ENCODE measurements around the gene USP31.

Gene USP31

GRCh38 chr16:23082161-23082788, 67.0 kb downstream of the USP31 start:
- TF ChIP-seq CTCF (IDR thresholded peaks at IDR 0.05): no peak
- no peaks in the 10 kb centered on the region for H3K9me3 ChIP-seq
- no peaks in the 10 kb centered on the region for H3K4me1 ChIP-seq
- H3K27ac ChIP-seq: no peak overlapping the region
- no peaks in the 10 kb centered on the region for H3K27me3 ChIP-seq
- intact Hi-C loops (cut with DNase I; ENCODE audit: low total_unique reads): no loop called here
- DNase-seq: no peak
- no peak overlapping the region for H3K4me3 ChIP-seq
- H3K36me3 ChIP-seq: peaks cover 23 to 73% (median 51%) of the 10 kb centered on the region in 3 donors

GRCh38 chr16:23081675-23082119, 67.6 kb downstream of the USP31 start:
- no peak overlapping the region for H3K4me3 ChIP-seq
- no peaks in the 10 kb centered on the region for H3K9me3 ChIP-seq
- H3K36me3 ChIP-seq: peaks cover 23 to 75% (median 45%) of the 10 kb centered on the region in 3 donors
- intact Hi-C loops (cut with DNase I; ENCODE audit: low total_unique reads): no loop called here
- H3K27ac ChIP-seq: no peak overlapping the region
- no peak for TF ChIP-seq CTCF (IDR thresholded peaks at IDR 0.05)
- no peaks in the 10 kb centered on the region for H3K4me1 ChIP-seq
- no peak for DNase-seq
- no peaks in the 10 kb centered on the region for H3K27me3 ChIP-seq

GRCh38 chr16:23080747-23081146, 68.5 kb downstream of the USP31 start:
- intact Hi-C loops (cut with DNase I; ENCODE audit: low total_unique reads): no loop called here
- Histone ChIP-seq H3K4me1 (no peaks in the 10 kb centered on the region), H3K4me3 (no peak overlapping the region), H3K9me3 (no peaks in the 10 kb centered on the region), H3K27me3 (no peaks in the 10 kb centered on the region), H3K36me3 (peaks cover 23 to 70% (median 45%) of the 10 kb centered on the region in 3 donors), H3K27ac (no peak overlapping the region)
- no peak for DNase-seq
- TF ChIP-seq CTCF (IDR thresholded peaks at IDR 0.05): no peak

GRCh38 chr16:23080329-23080728, 68.9 kb downstream of the USP31 start:
- intact Hi-C loops (cut with DNase I; ENCODE audit: low total_unique reads): no loop called here
- Histone ChIP-seq H3K4me1 (no peaks in the 10 kb centered on the region), H3K27ac (no peak overlapping the region), H3K4me3 (no peak overlapping the region), H3K27me3 (no peaks in the 10 kb centered on the region), H3K9me3 (no peaks in the 10 kb centered on the region), H3K36me3 (peaks cover 23 to 70% (median 49%) of the 10 kb centered on the region in 3 donors)
- DNase-seq: no peak
- TF ChIP-seq CTCF (IDR thresholded peaks at IDR 0.05): no peak

- Histone ChIP-seq H3K27ac (no peak overlapping the region), H3K4me1 (no peaks in the 10 kb centered on the region), H3K4me3 (no peak overlapping the region), H3K27me3 (no peaks in the 10 kb centered on the region), H3K36me3 (peaks cover 23 to 67% (median 50%) of the 10 kb centered on the region in 3 donors), H3K9me3 (no peaks in the 10 kb centered on the region)
- intact Hi-C loops (cut with DNase I; ENCODE audit: low total_unique reads): no loop called here
- no peak for TF ChIP-seq CTCF (IDR thresholded peaks at IDR 0.05)
- no peak for DNase-seq
Observed at GRCh38 chr16:23079675-23080301, 69.5 kb downstream of the USP31 start.
